ENCODE results near the gene INHA. TPM values are rescaled to one million over a fixed set of nuclear protein-coding genes. Genes with fewer than 3 reads are reported as not detected.

INHA gene
- total RNA-seq, 4 donors from 2014 or later, result not detected

- no peak for TF ChIP-seq EP300 (IDR thresholded peaks at IDR 0.05; ENCODE audit: low read depth)
- no peak for TF ChIP-seq POLR2AphosphoS5 (IDR thresholded peaks at IDR 0.05)
- TF ChIP-seq CTCF (IDR thresholded peaks at IDR 0.05), result no peak
- TF ChIP-seq POLR2A (IDR thresholded peaks at IDR 0.05), result no peak
- Histone ChIP-seq H3K4me3 (no peak overlapping the region), H3K27me3 (peaks cover 26% of the 10 kb centered on the region), H3K9me3 (no peaks in the 10 kb centered on the region), H3K36me3 (no peaks in the 10 kb centered on the region), H3K27ac (no peak overlapping the region), H3K4me1 (peaks cover 5 to 24% (median 13%) of the 10 kb centered on the region in 4 donors)
- whole genome bisulfite sequencing, 2 donors (ENCODE audit: low coverage in 1 of 2), result 74 to 92% methylated on average over 3 to 18 of the region's 20 CpGs
- intact Hi-C loops (cut with DNase I; ENCODE audit: low total_unique reads) (no loop called here), in situ Hi-C loops (cut with MboI; ENCODE audit: low pct_ligation_motif_present in 1 of 4, low pct_unique_long_range_greater_than_20kb in 1 of 4, low sequenced_read_pairs in 3 of 4) (no loop called here)
- DNase-seq, result no peak
Observed at GRCh38 chr2:219555956-219556355, 16.2 kb upstream of the INHA start.

- intact Hi-C loops (cut with DNase I; ENCODE audit: low total_unique reads), result no loop called here
Observed at GRCh38 chr2:219556413-219556812, 15.7 kb upstream of the INHA start.

GRCh38 chr2:219557320-219557719, 14.8 kb upstream of the INHA start:
- Histone ChIP-seq H3K9me3 (no peaks in the 10 kb centered on the region), H3K27ac (no peak overlapping the region), H3K4me3 (no peak overlapping the region), H3K4me1 (peaks cover 0 to 13% (median 9%) of the 10 kb centered on the region in 4 donors), H3K36me3 (no peaks in the 10 kb centered on the region), H3K27me3 (peaks cover 13% of the 10 kb centered on the region)
- DNase-seq, result no peak
- intact Hi-C loops (cut with DNase I; ENCODE audit: low total_unique reads) (no loop called here), in situ Hi-C loops (cut with MboI; ENCODE audit: low pct_ligation_motif_present in 1 of 4, low pct_unique_long_range_greater_than_20kb in 1 of 4, low sequenced_read_pairs in 3 of 4) (no loop called here)
- TF ChIP-seq POLR2AphosphoS5 (IDR thresholded peaks at IDR 0.05) (no peak), EP300 (IDR thresholded peaks at IDR 0.05; ENCODE audit: low read depth) (no peak), CTCF (IDR thresholded peaks at IDR 0.05) (no peak), POLR2A (IDR thresholded peaks at IDR 0.05) (no peak)
- 91 to 100% methylated on average over 3 to 21 of the region's 21 CpGs for WGBS, 2 donors (ENCODE audit: low coverage in 1 of 2)

More at GRCh38 chr2:219556413-219556812, 15.7 kb upstream of the INHA start:
- Histone ChIP-seq H3K9me3 (no peaks in the 10 kb centered on the region), H3K36me3 (no peaks in the 10 kb centered on the region), H3K27me3 (peaks cover 22% of the 10 kb centered on the region), H3K4me3 (no peak overlapping the region), H3K4me1 (peaks cover 5 to 22% (median 13%) of the 10 kb centered on the region in 4 donors), H3K27ac (no peak overlapping the region)
- no peak for TF ChIP-seq POLR2AphosphoS5 (IDR thresholded peaks at IDR 0.05)
- no peak for TF ChIP-seq POLR2A (IDR thresholded peaks at IDR 0.05)
- no peak for TF ChIP-seq CTCF (IDR thresholded peaks at IDR 0.05)
- no peak for TF ChIP-seq EP300 (IDR thresholded peaks at IDR 0.05; ENCODE audit: low read depth)
- WGBS, 2 donors (ENCODE audit: low coverage in 1 of 2), result 92% methylated on average over 19 of the region's 19 CpGs; no CpG with 5 or more reads in 1 of the 2 donors
- no peak for DNase-seq
- in situ Hi-C loops (cut with MboI; ENCODE audit: low pct_ligation_motif_present in 1 of 4, low pct_unique_long_range_greater_than_20kb in 1 of 4, low sequenced_read_pairs in 3 of 4), result no loop called here

GRCh38 chr2:219557791-219558785, 14.0 kb upstream of the INHA start:
- Histone ChIP-seq H3K4me3 (no peak overlapping the region), H3K4me1 (peaks cover 0 to 6% (median 4%) of the 10 kb centered on the region in 4 donors), H3K9me3 (no peaks in the 10 kb centered on the region), H3K36me3 (no peaks in the 10 kb centered on the region), H3K27me3 (peaks cover 5% of the 10 kb centered on the region), H3K27ac (no peak overlapping the region)
- no peak for DNase-seq
- no peak for TF ChIP-seq EP300 (IDR thresholded peaks at IDR 0.05; ENCODE audit: low read depth)
- TF ChIP-seq POLR2A (IDR thresholded peaks at IDR 0.05), result no peak
- TF ChIP-seq POLR2AphosphoS5 (IDR thresholded peaks at IDR 0.05), result no peak
- TF ChIP-seq CTCF (IDR thresholded peaks at IDR 0.05), result no peak
- WGBS, 2 donors (ENCODE audit: low coverage in 1 of 2), result 94% methylated on average over 21 of the region's 25 CpGs; no CpG with 5 or more reads in 1 of the 2 donors
- intact Hi-C loops (cut with DNase I; ENCODE audit: low total_unique reads) (no loop called here), in situ Hi-C loops (cut with MboI; ENCODE audit: low pct_ligation_motif_present in 1 of 4, low pct_unique_long_range_greater_than_20kb in 1 of 4, low sequenced_read_pairs in 3 of 4) (no loop called here)
